Stomach (tissue), 4 donors: Measurements from ENCODE around the gene MADCAM1.

Experiments
- POLR2A ChIP-seq, 4 donors: fragments of 450-650 bp; IDR thresholded peaks; one replicate each; pipeline ENCODE4 v1.6.1; 2016; ENCODE audit warnings: antibody characterized with exemption in 4 of 4, control low read depth in 2 of 4, mild to moderate bottlenecking in 1 of 4, moderate library complexity in 1 of 4
- TF ChIP-seq, protein P1 (sequence below), 7 experiments: fragments of 450-650 bp in 4 of 7; fragments of 200-600 bp in 3 of 7; sonication (generic) in 3 of 7; IDR thresholded peaks; one replicate each; pipeline ENCODE4 v1.5.1; 2016 to 2019; ENCODE audit warnings: antibody characterized with exemption in 7 of 7, control low read depth in 2 of 7, mild to moderate bottlenecking in 1 of 7

GRCh38 chr19:491146-491741 is 5.0 kb upstream of the MADCAM1 start:
- no peak for TF ChIP-seq POLR2A (IDR thresholded peaks at IDR 0.05)
- TF ChIP-seq, protein P1, sequence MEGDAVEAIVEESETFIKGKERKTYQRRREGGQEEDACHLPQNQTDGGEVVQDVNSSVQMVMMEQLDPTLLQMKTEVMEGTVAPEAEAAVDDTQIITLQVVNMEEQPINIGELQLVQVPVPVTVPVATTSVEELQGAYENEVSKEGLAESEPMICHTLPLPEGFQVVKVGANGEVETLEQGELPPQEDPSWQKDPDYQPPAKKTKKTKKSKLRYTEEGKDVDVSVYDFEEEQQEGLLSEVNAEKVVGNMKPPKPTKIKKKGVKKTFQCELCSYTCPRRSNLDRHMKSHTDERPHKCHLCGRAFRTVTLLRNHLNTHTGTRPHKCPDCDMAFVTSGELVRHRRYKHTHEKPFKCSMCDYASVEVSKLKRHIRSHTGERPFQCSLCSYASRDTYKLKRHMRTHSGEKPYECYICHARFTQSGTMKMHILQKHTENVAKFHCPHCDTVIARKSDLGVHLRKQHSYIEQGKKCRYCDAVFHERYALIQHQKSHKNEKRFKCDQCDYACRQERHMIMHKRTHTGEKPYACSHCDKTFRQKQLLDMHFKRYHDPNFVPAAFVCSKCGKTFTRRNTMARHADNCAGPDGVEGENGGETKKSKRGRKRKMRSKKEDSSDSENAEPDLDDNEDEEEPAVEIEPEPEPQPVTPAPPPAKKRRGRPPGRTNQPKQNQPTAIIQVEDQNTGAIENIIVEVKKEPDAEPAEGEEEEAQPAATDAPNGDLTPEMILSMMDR (IDR thresholded peaks at IDR 0.05), result no peak
